G401 (cell line): Measurements from ENCODE around the gene SLC29A3. TPM values are rescaled to one million over a fixed set of nuclear protein-coding genes. Genes with fewer than 3 reads are reported as not detected.
"Not testable (repeated sequence)": the region's sequence is repeated elsewhere in the genome, so short reads cannot be mapped to it uniquely, and the experiment has no call there.

Experiments
- DNase-seq: peaks from one replicate; pipeline ENCODE4 v3.0.0-alpha.2; 2015; ENCODE audit warnings: low spot score
- in situ Hi-C: cut with HindIII; loops from 2 replicates; pipeline ENCODE4 v1.10.0; 2016; ENCODE audit warnings: low sequenced_read_pairs, mixed read lengths
- total RNA-seq: library from RNA; depleted of rRNA; stranded (reverse); fragments of >200 nt; shearing (Covaris generic); gene quantifications from 2 replicates; pipeline ENCODE4 v1.2.3, GENCODE V29; 2014

The SLC29A3 gene
- total RNA-seq, 1 experiment from 2014 or later: 3.3 TPM

GRCh38 chr10:71296811-71297210 is 22.2 kb upstream of the SLC29A3 start:
- in situ Hi-C loops, DNase-seq: not testable (repeated sequence)

GRCh38 chr10:71297343-71297742 is 21.7 kb upstream of the SLC29A3 start:
- in situ Hi-C loops: no loop called here
- DNase-seq: peak; percentile 20

GRCh38 chr10:71299071-71299785 is 19.8 kb upstream of the SLC29A3 start:
- in situ Hi-C loops: no loop called here

GRCh38 chr10:71300555-71301370 is 18.3 kb upstream of the SLC29A3 start:
- in situ Hi-C loops: no loop called here
- DNase-seq: no peak

More at GRCh38 chr10:71299071-71299785, 19.8 kb upstream of the SLC29A3 start:
- no peak for DNase-seq

GRCh38 chr10:71301371-71301916 is 17.6 kb upstream of the SLC29A3 start:
- in situ Hi-C loops: no loop called here

GRCh38 chr10:71302451-71302850 is 16.6 kb upstream of the SLC29A3 start:
- no peak for DNase-seq
- in situ Hi-C loops: no loop called here

More at GRCh38 chr10:71301371-71301916, 17.6 kb upstream of the SLC29A3 start:
- DNase-seq: no peak

GRCh38 chr10:71302874-71303568 is 16.0 kb upstream of the SLC29A3 start:
- peak; percentile 86 for DNase-seq
- in situ Hi-C loops: no loop called here

- DNase-seq: no peak
- in situ Hi-C loops: no loop called here
Observed at GRCh38 chr10:71303569-71303907, 15.5 kb upstream of the SLC29A3 start.

- DNase-seq: no peak
- in situ Hi-C loops: no loop called here
Observed at GRCh38 chr10:71304914-71305313, 14.1 kb upstream of the SLC29A3 start.

GRCh38 chr10:71306979-71307378 is 12.1 kb upstream of the SLC29A3 start:
- DNase-seq: no peak
- in situ Hi-C loops: no loop called here

- in situ Hi-C loops: no loop called here
- DNase-seq: no peak
Observed at GRCh38 chr10:71307469-71308085, 11.5 kb upstream of the SLC29A3 start.

- DNase-seq: no peak
- in situ Hi-C loops: no loop called here
Observed at GRCh38 chr10:71308244-71308643, 10.8 kb upstream of the SLC29A3 start.

GRCh38 chr10:71308985-71309384 is 10.1 kb upstream of the SLC29A3 start:
- in situ Hi-C loops: no loop called here
- DNase-seq: no peak

- DNase-seq: no peak
- in situ Hi-C loops: no loop called here
Observed at GRCh38 chr10:71309919-71310318, 9.1 kb upstream of the SLC29A3 start.

- DNase-seq: no peak
Observed at GRCh38 chr10:71312220-71312619, 6.8 kb upstream of the SLC29A3 start.

GRCh38 chr10:71312811-71313789 is 6.0 kb upstream of the SLC29A3 start:
- peak; percentile 98 for DNase-seq
- in situ Hi-C loops: no loop called here

More at GRCh38 chr10:71312220-71312619, 6.8 kb upstream of the SLC29A3 start:
- in situ Hi-C loops: no loop called here

- peak; percentile 83 for DNase-seq
- in situ Hi-C loops: no loop called here
Observed at GRCh38 chr10:71314028-71314693, 4.9 kb upstream of the SLC29A3 start.
